NCI-H2196 (cell line): ENCODE measurements around the gene ELK4.

Experiments used
- DNase-seq: peaks from one replicate; lab custom pipeline; 2025; ENCODE audit not compliant: unreplicated experiment; lab: John Stamatoyannopoulos, UW

ELK4 gene, protein sequence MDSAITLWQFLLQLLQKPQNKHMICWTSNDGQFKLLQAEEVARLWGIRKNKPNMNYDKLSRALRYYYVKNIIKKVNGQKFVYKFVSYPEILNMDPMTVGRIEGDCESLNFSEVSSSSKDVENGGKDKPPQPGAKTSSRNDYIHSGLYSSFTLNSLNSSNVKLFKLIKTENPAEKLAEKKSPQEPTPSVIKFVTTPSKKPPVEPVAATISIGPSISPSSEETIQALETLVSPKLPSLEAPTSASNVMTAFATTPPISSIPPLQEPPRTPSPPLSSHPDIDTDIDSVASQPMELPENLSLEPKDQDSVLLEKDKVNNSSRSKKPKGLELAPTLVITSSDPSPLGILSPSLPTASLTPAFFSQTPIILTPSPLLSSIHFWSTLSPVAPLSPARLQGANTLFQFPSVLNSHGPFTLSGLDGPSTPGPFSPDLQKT

DNA sequence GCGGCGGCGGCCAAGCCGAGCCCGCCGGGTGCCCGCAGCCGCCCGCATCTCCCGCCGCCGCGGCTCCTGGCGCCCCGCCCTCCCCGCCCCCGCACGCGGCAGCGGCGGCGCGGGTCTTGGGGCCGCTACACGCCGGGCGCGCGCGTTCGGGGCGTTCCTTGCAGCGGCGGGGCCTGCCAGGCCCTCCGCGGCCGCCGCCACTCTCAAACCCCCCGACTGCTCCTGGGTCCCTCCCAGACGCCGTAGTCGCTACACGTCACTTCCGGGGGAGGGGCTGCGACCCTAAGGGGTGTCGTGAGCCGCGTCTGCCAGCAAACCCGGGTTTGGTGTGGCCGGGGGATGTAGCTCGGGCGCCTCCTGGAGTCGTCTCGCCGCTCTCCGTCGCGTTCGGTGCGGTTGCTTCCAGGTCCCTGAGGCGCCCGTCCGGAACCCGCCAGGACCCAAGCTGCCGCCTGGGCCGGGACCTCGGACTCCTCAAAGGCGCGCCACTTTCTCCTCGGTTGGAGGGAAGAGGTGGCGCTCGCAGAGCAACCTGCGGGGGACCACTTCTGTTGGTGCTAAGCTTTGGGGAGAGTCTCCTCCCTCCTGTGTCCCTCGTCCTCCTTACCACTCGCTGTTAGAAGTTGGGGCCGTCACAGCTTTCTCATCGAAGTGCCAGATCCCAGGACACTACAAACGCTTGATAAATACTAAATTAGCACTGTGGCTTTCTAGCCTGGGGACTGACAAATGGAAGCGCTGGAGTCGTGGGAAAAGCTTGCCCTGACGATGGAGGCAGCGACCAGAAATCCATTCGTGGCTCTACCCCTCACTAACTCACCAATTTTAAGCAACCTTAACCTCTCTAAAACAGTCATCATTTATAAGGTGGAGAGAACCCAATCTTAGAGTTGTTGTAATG, at the start of gene ELK4:
Gene ELK4, minus strand, starts transcription at position 244 of the 901 bp plus-strand sequence. CDS start 8,129 bp downstream, outside the sequence.
- peak; percentile 99 for DNase-seq

DNA sequence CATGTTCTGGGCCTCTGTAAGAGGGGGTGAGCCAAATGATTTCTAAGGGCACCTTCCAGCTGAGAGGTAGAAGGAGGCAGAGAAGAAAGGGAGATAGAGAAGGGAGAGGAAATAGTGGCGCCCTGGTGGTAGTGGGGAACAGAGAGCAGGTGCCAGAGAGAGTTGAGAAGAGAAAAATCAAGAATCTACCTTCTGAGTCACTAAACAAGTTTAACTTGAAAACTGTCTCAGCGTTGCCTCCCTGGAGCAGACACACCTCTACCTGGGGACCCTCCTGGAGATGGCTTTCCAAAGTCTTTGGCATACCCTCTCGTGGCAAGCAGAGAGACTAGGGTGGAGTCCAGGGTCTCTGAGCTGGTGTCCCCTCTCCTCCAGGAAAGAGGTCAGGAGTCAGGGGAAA, 49.6 kb upstream of the ELK4 start:
- no peak for DNase-seq

- DNase-seq, result peak; percentile 25
Measured at GRCh38 chr1:205680073-205680851, 48.5 kb upstream of the ELK4 start, which contains the start of gene SLC45A3. Gene SLC45A3 (minus strand): TSS chr1:205680509. CDS start chr1:205664656, 15,853 bp downstream.

- no peak for DNase-seq
Measured at GRCh38 chr1:205678286-205679111, 46.7 kb upstream of the ELK4 start.

GRCh38 chr1:205677167-205677566, 45.4 kb upstream of the ELK4 start:
- no peak for DNase-seq

GRCh38 chr1:205676597-205676996, 44.8 kb upstream of the ELK4 start:
- no peak for DNase-seq

DNA sequence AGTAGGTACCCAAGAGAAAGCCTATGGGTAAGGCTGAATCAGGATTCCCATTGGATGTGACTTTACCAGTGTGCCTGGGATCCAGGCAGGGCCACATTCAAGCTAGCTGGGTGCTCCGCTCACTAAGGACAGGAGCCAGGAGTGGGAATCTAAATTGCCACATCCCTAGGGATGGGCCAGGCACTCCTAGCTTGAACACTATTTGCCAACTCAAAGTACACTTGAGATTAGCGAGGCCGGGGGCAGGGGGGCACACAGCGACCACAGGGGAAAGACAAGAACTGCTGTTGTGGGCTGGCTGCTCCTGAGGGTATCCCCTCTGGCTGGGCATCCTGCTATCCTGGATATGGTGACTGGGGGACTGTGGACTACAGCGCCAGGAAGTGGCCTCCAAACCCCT, 44.2 kb upstream of the ELK4 start:
- DNase-seq, result no peak

GRCh38 chr1:205675247-205675646, 43.4 kb upstream of the ELK4 start:
- DNase-seq, result no peak

DNA sequence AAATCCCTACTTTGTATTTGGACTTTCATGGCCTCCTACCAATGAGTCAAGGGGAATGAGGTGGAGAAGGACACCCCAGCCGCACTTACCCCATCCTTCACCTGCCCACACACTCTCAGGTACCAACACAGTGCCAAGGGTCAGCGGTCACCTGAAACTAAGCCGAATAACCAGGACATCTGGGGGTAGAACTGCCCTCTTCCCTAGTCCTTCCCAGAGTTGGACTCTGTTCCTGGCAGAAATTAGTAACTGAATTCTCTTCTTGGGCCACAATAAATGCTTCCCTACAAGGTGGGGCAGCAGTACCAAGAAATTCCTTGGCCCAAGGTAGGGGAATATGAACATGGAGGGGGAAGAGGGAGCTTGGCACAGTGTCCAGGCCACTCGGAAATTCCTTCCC, 41.2 kb upstream of the ELK4 start:
- DNase-seq, result no peak

- DNase-seq, result no peak
Measured at GRCh38 chr1:205672395-205672889, 40.6 kb upstream of the ELK4 start.

DNA sequence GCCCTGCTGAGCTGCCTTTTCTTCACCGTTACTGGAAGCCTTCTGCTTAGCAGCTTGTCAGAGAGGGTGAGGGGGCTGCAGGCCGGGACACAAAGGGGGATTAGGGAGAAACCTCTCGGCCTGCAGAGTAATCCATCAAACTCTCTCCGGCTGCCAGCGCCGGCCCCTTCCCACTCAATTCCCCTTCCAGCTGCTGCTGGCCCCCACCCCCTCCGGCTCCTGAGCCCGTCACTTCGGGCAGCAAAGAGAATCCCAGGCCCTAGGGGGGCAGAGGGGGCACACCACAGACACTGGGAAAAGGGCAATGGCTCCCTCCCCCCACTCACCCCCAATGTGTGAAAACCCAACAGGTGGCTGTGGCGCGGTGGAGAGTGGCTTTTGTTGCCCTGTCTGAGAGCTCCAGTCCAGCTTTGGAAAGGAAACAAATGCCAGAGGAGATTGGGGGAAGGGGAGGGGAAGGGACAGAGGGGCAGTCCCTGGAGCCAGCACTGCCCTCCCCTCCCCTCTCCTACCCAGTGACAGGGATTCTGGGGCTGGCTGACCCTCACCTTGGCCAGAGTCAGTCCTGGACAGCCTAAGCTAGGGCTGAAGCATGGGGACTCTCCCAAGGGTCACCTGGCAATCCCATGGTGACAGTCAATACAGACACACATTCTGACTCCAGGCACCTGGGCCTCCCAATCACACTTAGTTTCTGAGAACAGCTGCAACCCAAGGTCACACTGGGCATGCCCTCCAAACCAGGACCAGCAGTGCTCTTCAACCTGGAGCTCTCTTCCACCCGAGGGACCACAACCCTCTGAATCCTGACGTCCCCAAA, 39.0 kb upstream of the ELK4 start:
- no peak for DNase-seq

- no peak for DNase-seq
Measured at GRCh38 chr1:205670150-205670446, 38.3 kb upstream of the ELK4 start.

GRCh38 chr1:205669341-205670149, 37.7 kb upstream of the ELK4 start:
- no peak for DNase-seq

DNA sequence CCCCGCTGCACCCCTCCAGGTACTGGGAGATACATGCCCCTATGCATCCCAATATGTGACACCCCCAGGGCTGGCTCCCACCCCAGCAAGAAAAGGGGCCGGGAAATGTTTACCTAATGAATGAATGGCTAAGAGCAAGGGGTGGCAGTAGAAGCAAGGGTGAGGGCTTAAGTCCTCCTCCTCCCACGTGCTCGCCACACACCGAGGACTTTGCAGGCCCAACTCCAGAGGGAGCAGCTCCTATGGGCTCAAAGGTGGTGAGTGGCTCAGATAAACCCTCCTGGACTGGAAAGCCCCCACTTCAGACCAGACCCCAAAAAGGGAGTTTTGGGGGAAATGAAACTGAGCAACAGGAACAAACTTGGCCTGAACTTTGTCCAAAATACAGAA, 37.1 kb upstream of the ELK4 start:
- no peak for DNase-seq

DNA sequence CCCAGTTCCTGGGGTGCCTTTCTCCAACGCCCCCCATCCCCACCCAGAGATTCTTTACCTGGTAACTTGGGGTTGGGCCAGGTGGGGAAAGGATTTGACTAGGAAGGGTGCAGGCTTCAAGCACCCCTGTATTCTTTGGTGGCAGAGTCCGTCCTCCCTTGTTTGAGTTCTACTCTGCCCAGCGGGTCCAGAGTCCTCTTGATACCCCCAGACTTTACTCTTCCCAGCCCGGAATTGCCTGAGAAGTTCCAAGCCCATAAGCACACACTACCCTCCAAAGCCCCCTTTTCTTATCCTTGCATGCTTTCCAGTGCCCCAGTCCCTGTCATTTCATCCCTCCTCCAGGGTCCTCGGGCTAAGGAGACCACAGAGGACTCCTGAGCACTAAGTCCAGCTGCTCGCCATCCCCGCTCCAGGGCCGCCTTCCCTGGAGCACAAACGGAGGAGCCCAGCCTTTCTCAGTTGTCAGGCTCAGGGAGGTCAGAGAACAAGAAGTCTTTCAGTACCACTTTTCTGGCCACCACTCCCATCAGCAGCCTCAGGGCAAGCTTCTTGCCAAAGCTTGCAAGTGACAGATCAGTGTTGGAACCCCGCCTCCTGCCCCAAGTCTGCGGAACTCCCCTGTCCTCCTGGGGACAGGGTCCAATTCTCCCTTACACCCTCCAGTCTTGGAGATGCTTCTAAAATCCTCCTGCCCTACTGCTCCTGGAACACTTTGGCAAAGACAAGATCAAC, 36.3 kb upstream of the ELK4 start:
- no peak for DNase-seq

DNA sequence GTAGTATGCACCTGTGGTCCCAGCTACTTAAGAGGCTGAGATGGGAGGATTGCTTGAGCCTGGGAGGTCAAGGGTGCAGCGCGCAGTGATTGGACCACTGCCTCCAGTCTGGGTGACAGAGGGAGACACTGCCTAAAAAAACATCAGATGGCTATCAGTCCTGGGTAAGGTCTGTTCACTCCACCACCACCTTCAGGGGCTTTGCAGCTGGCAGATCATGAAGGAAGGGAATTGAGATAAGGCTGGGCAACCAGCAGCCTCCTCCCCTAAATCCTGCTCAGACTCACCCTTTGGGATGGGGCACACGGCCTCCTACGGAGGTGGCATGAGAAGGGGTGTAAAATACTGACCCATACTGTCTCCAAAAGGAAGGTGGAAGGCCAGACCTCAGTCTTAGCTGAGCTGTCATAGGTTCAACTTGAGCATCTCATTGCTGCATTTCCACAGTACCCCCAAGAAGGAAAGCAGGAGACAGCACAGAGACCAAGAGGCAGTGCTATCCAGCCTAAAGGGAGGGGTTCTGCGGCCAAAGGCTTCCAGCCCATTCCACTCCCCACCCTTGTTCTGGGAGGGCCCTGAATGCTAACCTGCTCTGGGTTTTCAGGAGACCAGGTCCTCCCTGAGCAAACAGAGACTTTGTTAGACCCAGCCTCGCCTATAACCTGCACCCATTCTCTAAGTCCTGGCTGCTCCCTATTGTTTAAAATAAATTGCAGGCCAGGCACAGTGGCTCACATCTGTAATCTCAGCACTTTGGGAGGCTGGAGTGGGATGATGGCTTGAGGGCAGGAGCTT, 34.8 kb upstream of the ELK4 start:
- no peak for DNase-seq
